GM12801 (cell line): ENCODE results near the gene TPH2.

Source experiments
- CTCF ChIP-seq: IDR thresholded peaks from one replicate; pipeline ENCODE4 v1.5.1; 2011; ENCODE audit warnings: control low read depth; ENCODE audit not compliant: insufficient read length; ENCODE audit errors: extremely low read depth

TPH2 gene

GRCh38 chr12:72041811-72042210 is 103.2 kb downstream of the TPH2 start:
- TF ChIP-seq CTCF, result no peak

GRCh38 chr12:72053604-72054003 is 115.0 kb downstream of the TPH2 start:
- TF ChIP-seq CTCF, result no peak

GRCh38 chr12:72054511-72054910 is 115.9 kb downstream of the TPH2 start:
- TF ChIP-seq CTCF, result no peak

GRCh38 chr12:72057330-72057914 is 118.8 kb downstream of the TPH2 start:
- no peak for TF ChIP-seq CTCF

GRCh38 chr12:72063073-72063472 is 124.4 kb downstream of the TPH2 start:
- TF ChIP-seq CTCF, result no peak

- TF ChIP-seq CTCF, result no peak
Measured at GRCh38 chr12:72071030-72071429, 132.4 kb downstream of the TPH2 start.

GRCh38 chr12:72072592-72073212 is 134.1 kb downstream of the TPH2 start:
- TF ChIP-seq CTCF, result no peak
